Measurements from ENCODE around the gene GNG12. TPM values are rescaled to one million over a fixed set of nuclear protein-coding genes. Genes with fewer than 3 reads are reported as not detected.

The GNG12 gene
- total and polyA plus RNA-seq, 10 donors: 15.2 to 102 (median 76.2) TPM

DNA sequence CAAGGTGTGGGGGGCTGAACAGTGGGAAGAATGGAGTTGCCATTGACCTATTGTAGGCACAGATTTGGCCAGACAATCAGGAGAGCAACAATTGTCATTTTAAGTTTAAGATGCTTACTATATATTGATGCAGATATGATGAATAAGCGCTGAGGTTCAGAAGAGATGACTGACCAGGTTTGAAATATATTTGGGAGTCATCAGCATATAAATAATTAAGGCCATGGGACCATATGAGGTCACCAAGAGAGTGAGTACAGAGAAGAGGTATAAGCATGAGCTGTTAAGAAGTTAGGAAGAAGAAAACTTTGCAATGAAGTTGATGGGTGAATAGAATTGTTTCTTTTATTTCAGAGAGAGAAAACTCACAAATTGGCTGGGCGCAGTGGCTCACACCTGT is 152.8 kb downstream of the GNG12 start:
- Histone ChIP-seq H3K4me3 (no peak overlapping the region), H3K27me3 (replicated peaks in 1 of 7) (no peaks in the 10 kb centered on the region), H3K4me1 (peaks cover 0 to 25% (median 17%) of the 10 kb centered on the region in 6 donors), H3K27ac (no peak overlapping the region), H3K36me3 (no peaks in the 10 kb centered on the region), H3K9me3 (no peaks in the 10 kb centered on the region)
- no peak for DNase-seq
- WGBS, 5 donors: 92 to 100% (median 95%) methylated on average over 2 of the region's 2 CpGs
- intact Hi-C loops (cut with DNase I; ENCODE audit: low total_unique reads): loop anchor here (10.0 kb wide), 1 partner anchor 74 kb away; no protein-coding TSS in a partner anchor
- TF ChIP-seq, protein P1, sequence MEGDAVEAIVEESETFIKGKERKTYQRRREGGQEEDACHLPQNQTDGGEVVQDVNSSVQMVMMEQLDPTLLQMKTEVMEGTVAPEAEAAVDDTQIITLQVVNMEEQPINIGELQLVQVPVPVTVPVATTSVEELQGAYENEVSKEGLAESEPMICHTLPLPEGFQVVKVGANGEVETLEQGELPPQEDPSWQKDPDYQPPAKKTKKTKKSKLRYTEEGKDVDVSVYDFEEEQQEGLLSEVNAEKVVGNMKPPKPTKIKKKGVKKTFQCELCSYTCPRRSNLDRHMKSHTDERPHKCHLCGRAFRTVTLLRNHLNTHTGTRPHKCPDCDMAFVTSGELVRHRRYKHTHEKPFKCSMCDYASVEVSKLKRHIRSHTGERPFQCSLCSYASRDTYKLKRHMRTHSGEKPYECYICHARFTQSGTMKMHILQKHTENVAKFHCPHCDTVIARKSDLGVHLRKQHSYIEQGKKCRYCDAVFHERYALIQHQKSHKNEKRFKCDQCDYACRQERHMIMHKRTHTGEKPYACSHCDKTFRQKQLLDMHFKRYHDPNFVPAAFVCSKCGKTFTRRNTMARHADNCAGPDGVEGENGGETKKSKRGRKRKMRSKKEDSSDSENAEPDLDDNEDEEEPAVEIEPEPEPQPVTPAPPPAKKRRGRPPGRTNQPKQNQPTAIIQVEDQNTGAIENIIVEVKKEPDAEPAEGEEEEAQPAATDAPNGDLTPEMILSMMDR (IDR thresholded peaks at IDR 0.05 in 8 of 11, conservative IDR thresholded peaks at IDR 0.05 in 3 of 11): no peak
- no peak for TF ChIP-seq POLR2A (IDR thresholded peaks at IDR 0.05)

DNA sequence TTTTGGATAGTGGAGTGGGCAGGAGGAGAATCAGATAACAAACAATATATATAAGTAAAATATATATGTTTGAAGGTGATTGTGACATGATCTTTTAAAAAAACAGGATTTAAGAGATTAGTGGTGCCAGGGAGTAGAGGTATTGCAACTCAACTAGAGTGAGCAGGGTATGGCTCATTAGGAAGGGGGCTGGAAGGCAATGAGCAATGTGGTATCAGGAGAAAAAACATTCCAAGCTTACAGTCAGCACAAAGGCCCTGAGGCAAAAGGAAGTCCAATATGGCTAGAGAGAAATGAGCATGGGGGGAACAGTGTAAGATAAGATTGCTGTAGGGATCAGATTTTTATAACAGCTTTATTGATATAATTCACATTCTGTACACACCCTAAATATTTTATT is 153.6 kb downstream of the GNG12 start:
- TF ChIP-seq POLR2A (IDR thresholded peaks at IDR 0.05) (no peak), POLR2AphosphoS5 (IDR thresholded peaks at IDR 0.05) (no peak)
- TF ChIP-seq, protein P1 (IDR thresholded peaks at IDR 0.05 in 8 of 11, conservative IDR thresholded peaks at IDR 0.05 in 3 of 11): no peak
- H3K9me3 ChIP-seq: no peaks in the 10 kb centered on the region
- H3K36me3 ChIP-seq: no peaks in the 10 kb centered on the region
- no peaks in the 10 kb centered on the region for H3K27me3 ChIP-seq (replicated peaks in 1 of 7)
- H3K4me1 ChIP-seq: peaks cover 0 to 31% (median 20%) of the 10 kb centered on the region in 6 donors
- H3K27ac ChIP-seq: no peak overlapping the region
- no peak overlapping the region for H3K4me3 ChIP-seq
- no peak for DNase-seq
- intact Hi-C loops (cut with DNase I; ENCODE audit: low total_unique reads): loop anchor here (10.0 kb wide), 1 partner anchor 75 kb away; no protein-coding TSS in a partner anchor

- H3K27ac ChIP-seq: no peak overlapping the region
- H3K27me3 ChIP-seq (replicated peaks in 1 of 7): no peaks in the 10 kb centered on the region
- no peak overlapping the region for H3K4me3 ChIP-seq
- H3K4me1 ChIP-seq: peaks cover 0 to 22% (median 8%) of the 10 kb centered on the region in 6 donors
- no peaks in the 10 kb centered on the region for H3K9me3 ChIP-seq
- no peak for TF ChIP-seq POLR2AphosphoS5 (IDR thresholded peaks at IDR 0.05)
- TF ChIP-seq, protein P1 (IDR thresholded peaks at IDR 0.05 in 8 of 11, conservative IDR thresholded peaks at IDR 0.05 in 3 of 11): no peak
- no peak for TF ChIP-seq POLR2A (IDR thresholded peaks at IDR 0.05)
- WGBS, 5 donors: 77 to 96% (median 91%) methylated on average over 2 of the region's 2 CpGs
- intact Hi-C loops (cut with DNase I; ENCODE audit: low total_unique reads): no loop called here
- no peaks in the 10 kb centered on the region for H3K36me3 ChIP-seq
- DNase-seq: no peak
Measured at GRCh38 chr1:67677930-67678329, 155.3 kb downstream of the GNG12 start.

DNA sequence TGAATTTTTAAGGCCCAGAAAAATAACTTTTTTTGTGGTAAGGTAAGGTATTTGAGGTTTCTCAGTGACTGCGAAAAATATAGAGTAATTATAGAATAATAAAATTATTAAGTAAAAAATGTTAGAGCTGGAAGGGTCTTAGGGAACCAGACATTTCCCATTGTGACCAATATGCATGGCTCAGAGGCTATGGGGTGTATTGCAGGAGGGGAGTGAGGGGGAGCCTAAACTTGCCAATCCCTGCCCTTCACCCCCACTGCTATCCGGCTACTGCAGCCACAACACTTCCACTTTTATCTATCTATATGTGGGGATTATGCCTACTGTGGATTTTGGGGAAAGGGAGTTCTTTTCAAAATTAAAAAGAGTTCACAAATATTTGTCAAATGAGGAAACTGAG is 155.9 kb downstream of the GNG12 start:
- H3K9me3 ChIP-seq: no peaks in the 10 kb centered on the region
- intact Hi-C loops (cut with DNase I; ENCODE audit: low total_unique reads): no loop called here
- no peak overlapping the region for H3K27ac ChIP-seq
- H3K36me3 ChIP-seq: no peaks in the 10 kb centered on the region
- 90 to 97% (median 94%) methylated on average over 2 of the region's 2 CpGs for WGBS, 5 donors
- no peak for DNase-seq
- TF ChIP-seq POLR2AphosphoS5 (IDR thresholded peaks at IDR 0.05): no peak
- TF ChIP-seq POLR2A (IDR thresholded peaks at IDR 0.05): no peak
- TF ChIP-seq, protein P1 (IDR thresholded peaks at IDR 0.05 in 8 of 11, conservative IDR thresholded peaks at IDR 0.05 in 3 of 11): no peak
- peaks cover 0 to 19% (median 8%) of the 10 kb centered on the region in 6 donors for H3K4me1 ChIP-seq
- H3K27me3 ChIP-seq (replicated peaks in 1 of 7): no peaks in the 10 kb centered on the region
- no peak overlapping the region for H3K4me3 ChIP-seq
